Tibial artery (tissue), 4 donors: ENCODE results near the gene MRPL46.

ENCODE experiments used
- DNase-seq, 2 donors: peaks; one replicate each; pipeline ENCODE4 v3.0.0-alpha.2; 2019
- H3K27ac ChIP-seq, 2 donors: fragments of 200-600 bp; sonication (generic) in 1 of 2; 1 replicate in 1 of 2; 2 replicates in 1 of 2; pipeline ENCODE4 v1.5.1; 2018 to 2019; ENCODE audit warnings: mild to moderate bottlenecking in 1 of 2
- H3K27me3 ChIP-seq, 2 donors: fragments of 200-600 bp; sonication (generic) in 1 of 2; one replicate each; pipeline versions ENCODE4 v1.5.1 to v1.6.0; 2016 to 2019
- H3K36me3 ChIP-seq, 3 donors: fragments of 200-600 bp; sonication (generic) in 2 of 3; one replicate each; pipeline ENCODE4 v1.5.1; 2016 to 2019; ENCODE audit warnings: mild to moderate bottlenecking in 2 of 3
- H3K4me1 ChIP-seq, 4 donors: fragments of 200-600 bp; sonication (generic) in 2 of 4; 1 replicate in 3 of 4; 2 replicates in 1 of 4; pipeline ENCODE4 v1.5.1; 2016 to 2019
- H3K4me3 ChIP-seq, 2 donors: fragments of 200-600 bp; sonication (generic) in 1 of 2; 1 replicate in 1 of 2; 2 replicates in 1 of 2; pipeline ENCODE4 v1.5.1; 2018 to 2019; ENCODE audit warnings: mild to moderate bottlenecking in 2 of 2
- H3K9me3 ChIP-seq, 3 donors: fragments of 200-600 bp; sonication (generic) in 1 of 3; one replicate each; pipeline ENCODE4 v1.5.1; 2016 to 2019
- CTCF ChIP-seq, 2 experiments: fragments of 200-600 bp in 1 of 2; fragments of 450-650 bp in 1 of 2; IDR thresholded peaks; one replicate each; pipeline ENCODE4 v1.5.1; 2017 to 2019; ENCODE audit warnings: antibody characterized with exemption in 2 of 2, mild to moderate bottlenecking in 1 of 2, moderate library complexity in 1 of 2
- intact Hi-C: fragments of 100-400 bp; cut with DNase I; formaldehyde crosslinking; loops from one replicate; pipeline ENCODE4 v1.15.0; 2023; ENCODE audit warnings: low total_unique reads

The MRPL46 gene

GRCh38 chr15:88467073-88467934 lies at the start of gene MRPL46, which contains the start of gene MRPS11:
Gene MRPL46 (minus strand): TSS chr15:88467388. CDS start chr15:88467377, 11 bp downstream.
Gene MRPS11 (plus strand): TSS chr15:88467708. CDS start chr15:88467718, 10 bp downstream.
- Histone ChIP-seq H3K27me3 (no peaks in the 10 kb centered on the region), H3K36me3 (peaks cover 19 to 34% (median 26%) of the 10 kb centered on the region in 3 donors), H3K9me3 (no peaks in the 10 kb centered on the region), H3K27ac (peak within 1 kb of the TSS; percentile 85 to 87), H3K4me3 (peak within 1 kb of the TSS; percentile 71 to 88), H3K4me1 (peaks cover 0 to 36% (median 16%) of the 10 kb centered on the region in 4 donors)
- peak; percentile 86 to 92 for DNase-seq
- TF ChIP-seq CTCF (IDR thresholded peaks at IDR 0.05) = no peak
- intact Hi-C loops = no loop called here

GRCh38 chr15:88513195-88513594 lies 46.0 kb upstream of the MRPL46 start:
- DNase-seq = no peak
- intact Hi-C loops = no loop called here
- Histone ChIP-seq H3K4me3 (no peak overlapping the region), H3K9me3 (no peaks in the 10 kb centered on the region), H3K27ac (no peak overlapping the region), H3K27me3 (no peaks in the 10 kb centered on the region), H3K4me1 (no peaks in the 10 kb centered on the region), H3K36me3 (peaks cover 35 to 50% (median 37%) of the 10 kb centered on the region in 3 donors)
- no peak for TF ChIP-seq CTCF (IDR thresholded peaks at IDR 0.05)

GRCh38 chr15:88512601-88513000 lies 45.4 kb upstream of the MRPL46 start:
- no peak for DNase-seq
- Histone ChIP-seq H3K27ac (no peak overlapping the region), H3K9me3 (no peaks in the 10 kb centered on the region), H3K36me3 (peaks cover 40 to 56% (median 41%) of the 10 kb centered on the region in 3 donors), H3K4me1 (no peaks in the 10 kb centered on the region), H3K4me3 (no peak overlapping the region), H3K27me3 (no peaks in the 10 kb centered on the region)
- TF ChIP-seq CTCF (IDR thresholded peaks at IDR 0.05) = no peak
- intact Hi-C loops = no loop called here

- H3K27me3 ChIP-seq = no peaks in the 10 kb centered on the region
- peaks cover 41 to 61% (median 44%) of the 10 kb centered on the region in 3 donors for H3K36me3 ChIP-seq
- no peaks in the 10 kb centered on the region for H3K4me1 ChIP-seq
- H3K27ac ChIP-seq = no peak overlapping the region
- DNase-seq = no peak
- no peak for TF ChIP-seq CTCF (IDR thresholded peaks at IDR 0.05)
- no peak overlapping the region for H3K4me3 ChIP-seq
- intact Hi-C loops = no loop called here
- H3K9me3 ChIP-seq = no peaks in the 10 kb centered on the region
Measured at GRCh38 chr15:88512078-88512477, 44.9 kb upstream of the MRPL46 start.

GRCh38 chr15:88511161-88511560 lies 44.0 kb upstream of the MRPL46 start:
- no peak for TF ChIP-seq CTCF (IDR thresholded peaks at IDR 0.05)
- intact Hi-C loops = no loop called here
- no peak overlapping the region for H3K4me3 ChIP-seq
- no peaks in the 10 kb centered on the region for H3K9me3 ChIP-seq
- H3K4me1 ChIP-seq = no peaks in the 10 kb centered on the region
- no peak overlapping the region for H3K27ac ChIP-seq
- peaks cover 41 to 64% (median 52%) of the 10 kb centered on the region in 3 donors for H3K36me3 ChIP-seq
- H3K27me3 ChIP-seq = no peaks in the 10 kb centered on the region
- no peak for DNase-seq
